ENCODE results near the gene RPL36A. TPM values are rescaled to one million over a fixed set of nuclear protein-coding genes. Genes with fewer than 3 reads are reported as not detected.
A peak's percentile ranks its signal among the peaks of the same experiment; 100 is the strongest.

Gene RPL36A
- total and polyA plus RNA-seq, 2 of the 13 experiments (the other 11 are each of a cell fraction or from before 2014, with no cell fraction given): 1,152 to 1,716 TPM

DNA sequence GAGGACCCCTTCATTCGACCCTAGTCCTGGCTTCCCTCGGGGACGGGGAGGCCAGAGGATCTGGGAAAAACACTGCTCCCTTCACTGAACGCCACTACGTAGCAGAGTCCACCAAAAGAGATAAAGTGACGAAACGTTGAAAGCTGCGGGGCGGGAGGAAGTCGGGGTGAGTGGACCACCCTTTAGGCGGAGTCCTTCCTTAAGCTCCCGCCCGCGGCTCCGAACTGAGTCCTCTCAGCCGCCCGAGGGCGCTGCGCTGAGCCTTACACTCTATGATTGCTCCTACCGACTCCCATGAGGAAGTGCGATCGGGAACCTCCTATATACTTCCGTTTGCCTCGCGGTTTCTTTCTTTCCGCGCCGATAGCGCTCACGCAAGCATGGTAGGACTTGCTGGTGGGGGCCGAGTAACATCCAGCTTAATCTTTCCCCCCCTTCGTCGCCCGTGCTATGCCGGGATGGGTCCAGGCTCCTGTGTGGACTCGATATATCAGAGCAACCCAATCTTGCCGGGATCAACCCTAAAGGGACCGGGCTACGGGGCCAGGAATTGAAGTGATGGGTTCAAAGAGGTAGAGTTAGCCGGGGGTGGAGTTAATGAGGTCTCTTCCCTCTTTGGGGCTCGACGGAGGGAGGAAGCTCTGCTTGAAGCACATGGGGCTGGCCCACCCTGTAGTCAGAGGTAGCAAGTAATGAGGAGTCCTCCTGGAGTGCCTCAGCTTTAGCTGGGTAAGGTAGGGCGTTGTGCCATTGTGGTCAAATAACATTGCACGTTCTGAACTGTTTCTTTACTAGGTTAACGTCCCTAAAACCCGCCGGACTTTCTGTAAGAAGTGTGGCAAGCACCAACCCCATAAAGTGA lies at the start of gene RPL36A (continued):
- TF ChIP-seq TFDP2 (CRISPR knock-in tag; IDR thresholded peaks at IDR 0.05) (peak; percentile 66; the same call in 1 of the 2 replicates), SP140L (CRISPR knock-in tag; IDR thresholded peaks at IDR 0.05; ENCODE audit: borderline replicate concordance) (0 out of 2 replicates have a peak, but pooled peaks have one; percentile 37), ETV5 (CRISPR knock-in tag; IDR thresholded peaks at IDR 0.05; ENCODE audit: borderline replicate concordance) (peak; percentile 62), POGZ (CRISPR knock-in tag; IDR thresholded peaks at IDR 0.05) (peak; percentile 81), U2AF2 (IDR thresholded peaks at IDR 0.05; ENCODE audit: low read depth, low read length) (no peak), RXRB (CRISPR knock-in tag; IDR thresholded peaks at IDR 0.05; ENCODE audit: borderline replicate concordance) (0 out of 2 replicates have a peak, but pooled peaks have one; percentile 31), ZC3H4 (CRISPR knock-in tag; IDR thresholded peaks at IDR 0.05; ENCODE audit: borderline replicate concordance) (no peak), HNRNPUL1 (IDR thresholded peaks at IDR 0.05; ENCODE audit: low read depth, low read length) (no peak), ZNF552 (CRISPR knock-in tag; IDR thresholded peaks at IDR 0.05; ENCODE audit: borderline replicate concordance) (0 out of 2 replicates have a peak, but pooled peaks have one; percentile 22), IKZF5 (CRISPR knock-in tag; IDR thresholded peaks at IDR 0.05) (peak; percentile 64; the same call in 1 of the 2 replicates), NCOA2 (CRISPR knock-in tag; IDR thresholded peaks at IDR 0.05) (peak; percentile 11; the same call in 1 of the 2 replicates), POLR2AphosphoS5 (IDR thresholded peaks at IDR 0.05; ENCODE audit: low read depth, low read length) (peak; percentile 96), UBTF (CRISPR knock-in tag; IDR thresholded peaks at IDR 0.05) (0 out of 2 replicates have a peak, but pooled peaks have one; percentile 44), HES4 (CRISPR knock-in tag; IDR thresholded peaks at IDR 0.05; ENCODE audit: borderline replicate concordance) (no peak), MED1 (CRISPR knock-in tag; IDR thresholded peaks at IDR 0.05) (peak; percentile 59), DRAP1 (CRISPR knock-in tag; IDR thresholded peaks at IDR 0.05) (peak; percentile 91), IRF2 (CRISPR knock-in tag; IDR thresholded peaks at IDR 0.05) (0 out of 2 replicates have a peak, but pooled peaks have one; percentile 36), AKAP8 (CRISPR knock-in tag; IDR thresholded peaks at IDR 0.05) (no peak), MXI1 (IDR thresholded peaks at IDR 0.05; ENCODE audit: borderline replicate concordance, low read depth, low read length) (peak; percentile 62; the same call in 2 of the 3 replicates), MAX (IDR thresholded peaks at IDR 0.05) (peak; percentile 72), ZFY (CRISPR knock-in tag; IDR thresholded peaks at IDR 0.05) (0 out of 2 replicates have a peak, but pooled peaks have one; percentile 25), KMT2B (CRISPR knock-in tag; IDR thresholded peaks at IDR 0.05) (0 out of 2 replicates have a peak, but pooled peaks have one; percentile 51), MBD4 (IDR thresholded peaks at IDR 0.05; ENCODE audit: borderline replicate concordance, low read length) (no peak), PHF20 (CRISPR knock-in tag; IDR thresholded peaks at IDR 0.05) (peak; percentile 82), TGIF2 (CRISPR knock-in tag; IDR thresholded peaks at IDR 0.05) (0 out of 2 replicates have a peak, but pooled peaks have one; percentile 49)
